ENCODE data around the gene WDR35.

Gene WDR35

DNA sequence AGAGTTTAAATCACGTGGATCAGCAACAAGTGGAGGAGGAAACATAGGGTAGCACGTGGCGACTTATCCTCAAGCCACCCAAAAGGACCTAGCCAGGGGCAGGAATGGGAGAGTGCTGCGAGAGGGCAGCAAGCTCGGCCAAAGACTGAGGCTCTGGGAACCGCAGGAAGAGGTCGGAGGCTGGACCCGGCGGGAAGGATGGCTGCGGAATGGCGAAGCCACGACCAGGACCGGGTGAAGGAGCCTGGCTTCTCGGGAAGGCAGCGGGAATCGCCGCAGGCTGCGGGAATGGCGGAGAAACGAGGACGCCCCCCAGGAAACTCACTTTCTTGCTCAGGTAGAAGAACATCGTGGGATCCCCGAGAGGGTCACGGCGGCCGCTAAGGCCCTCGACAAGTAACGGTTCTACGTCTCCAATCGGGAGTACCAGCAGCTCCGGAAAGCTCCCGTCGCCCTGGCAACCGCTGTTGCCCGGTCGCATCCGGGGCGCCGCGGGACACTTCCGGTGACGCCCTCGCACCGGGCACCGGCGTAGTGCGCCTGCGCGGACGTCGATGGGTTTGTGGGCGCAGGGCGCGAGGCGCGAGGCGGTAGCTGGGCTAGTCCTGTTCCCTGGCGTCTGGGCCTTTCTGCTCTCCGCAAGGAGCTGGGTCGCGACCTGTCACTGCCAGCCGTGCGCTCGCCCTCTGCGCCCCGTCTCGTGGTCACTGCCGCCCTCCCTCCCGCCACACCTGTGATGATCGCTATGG is at the start of gene WDR35:
WDR35 (minus strand) TSS at position 439 of the 749 bp plus-strand sequence; CDS start at position 349, 90 bp downstream.
- DNase-seq (ENCODE audit: low spot score): peak; percentile 86

DNA sequence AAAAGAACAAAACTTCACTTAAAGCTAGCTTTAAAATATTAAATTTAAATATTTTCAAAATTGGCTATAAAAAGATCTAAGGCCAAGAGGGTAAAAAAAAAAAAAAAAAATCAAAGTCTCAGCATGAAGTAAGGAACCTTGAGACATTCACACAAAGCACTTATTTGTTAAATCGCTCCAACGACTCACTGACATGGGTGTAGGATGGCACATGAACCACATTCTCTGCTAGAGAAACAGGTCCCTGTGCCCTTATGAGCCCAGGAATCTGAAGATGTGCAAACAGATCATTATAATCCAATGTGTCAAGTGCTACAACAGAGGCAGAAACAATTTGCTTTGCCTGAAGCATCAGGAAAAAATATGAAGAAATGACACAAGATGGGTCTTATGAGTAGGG is 47.8 kb upstream of the WDR35 start:
- DNase-seq (ENCODE audit: low spot score): no peak

DNA sequence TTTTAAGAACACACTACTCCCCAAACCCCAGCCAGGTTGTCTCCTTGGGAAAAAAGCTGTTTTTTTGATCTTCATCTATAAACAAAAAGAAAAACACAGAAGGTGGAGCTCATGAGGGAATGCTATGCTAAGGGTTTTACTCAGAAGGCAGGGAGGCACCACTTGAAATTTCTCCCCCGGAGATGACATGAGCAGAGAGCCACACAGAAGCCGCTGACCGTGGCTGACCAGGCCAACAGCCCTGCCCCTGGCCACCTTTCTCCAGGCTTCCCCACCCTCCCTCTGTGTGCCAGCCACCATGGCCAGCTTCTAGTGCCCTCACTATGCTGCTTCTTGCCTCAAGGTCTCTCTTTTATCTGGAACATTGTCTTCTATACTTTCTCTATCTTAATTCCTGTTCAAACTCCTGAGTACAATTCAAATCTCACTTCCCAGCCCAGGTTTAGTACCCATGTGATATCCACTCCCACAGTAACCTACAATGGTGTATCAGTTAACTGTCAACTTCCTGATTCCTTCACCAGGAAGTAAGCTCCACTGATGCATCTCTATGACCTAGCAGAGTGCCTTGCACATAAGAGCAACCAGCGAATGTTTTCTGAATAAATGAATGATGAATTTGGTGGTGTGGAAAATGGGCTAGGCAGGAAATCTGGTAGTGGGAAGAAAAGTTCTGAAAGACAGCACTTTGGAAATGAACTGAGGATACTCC is 46.2 kb upstream of the WDR35 start:
- DNase-seq (ENCODE audit: low spot score): no peak

DNA sequence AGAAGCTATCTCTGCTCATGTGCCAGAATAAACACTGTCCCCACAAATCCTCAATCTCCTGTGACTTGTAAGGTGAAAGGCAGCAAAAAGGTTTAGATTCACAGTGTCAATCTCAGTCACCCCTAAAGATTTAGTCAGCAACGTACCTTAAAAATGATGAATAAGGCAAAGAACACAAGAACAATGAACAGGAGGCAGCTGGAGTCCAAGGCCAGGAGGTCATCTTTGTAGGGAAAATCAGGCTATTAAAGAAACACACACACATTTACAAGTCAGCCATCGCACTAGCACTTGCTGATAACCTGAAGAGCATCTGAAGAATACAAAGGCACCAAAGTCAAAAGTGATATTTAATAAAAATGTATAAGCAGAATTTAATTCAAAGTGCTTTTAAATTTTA is 44.9 kb upstream of the WDR35 start:
- DNase-seq (ENCODE audit: low spot score): no peak

DNA sequence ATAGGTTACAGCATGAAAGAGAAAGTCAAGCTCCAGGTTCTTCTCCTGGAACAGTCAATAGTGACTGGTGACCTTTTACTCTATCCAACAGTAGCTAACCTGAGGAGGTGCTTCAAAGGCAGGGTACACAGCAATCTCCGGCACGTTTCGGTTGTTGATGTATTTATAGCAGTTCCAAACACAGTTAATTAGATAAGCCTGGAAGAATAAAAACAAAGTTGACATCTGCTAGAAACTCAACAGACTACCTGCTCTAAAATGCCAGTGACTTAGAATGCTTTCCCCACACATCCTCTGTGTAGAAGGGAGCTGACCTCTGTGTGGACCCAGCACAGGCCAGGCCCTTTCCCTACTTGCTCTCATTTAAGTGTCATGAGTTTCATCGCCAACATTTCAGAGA is 44.3 kb upstream of the WDR35 start:
- no peak for DNase-seq (ENCODE audit: low spot score)

DNA sequence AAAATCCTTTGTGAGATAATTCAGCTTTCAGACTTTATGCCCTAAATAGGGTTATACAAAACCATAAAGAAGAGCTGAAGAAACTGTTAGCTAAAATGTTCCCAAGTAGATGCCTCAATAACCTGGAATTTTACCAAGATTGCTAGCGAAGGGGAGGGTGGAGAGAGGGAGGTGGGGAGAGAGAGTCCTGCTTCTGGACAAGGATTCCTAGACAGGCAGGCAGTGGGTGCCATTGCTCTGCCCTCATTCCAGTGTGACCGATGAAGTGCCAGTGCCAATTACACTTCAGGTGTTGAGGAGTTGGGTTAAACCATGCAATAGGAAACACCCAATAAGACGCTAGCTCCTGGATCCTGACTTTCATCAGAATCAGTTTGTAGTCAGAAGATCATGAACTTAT is 43.4 kb upstream of the WDR35 start:
- no peak for DNase-seq (ENCODE audit: low spot score)

DNA sequence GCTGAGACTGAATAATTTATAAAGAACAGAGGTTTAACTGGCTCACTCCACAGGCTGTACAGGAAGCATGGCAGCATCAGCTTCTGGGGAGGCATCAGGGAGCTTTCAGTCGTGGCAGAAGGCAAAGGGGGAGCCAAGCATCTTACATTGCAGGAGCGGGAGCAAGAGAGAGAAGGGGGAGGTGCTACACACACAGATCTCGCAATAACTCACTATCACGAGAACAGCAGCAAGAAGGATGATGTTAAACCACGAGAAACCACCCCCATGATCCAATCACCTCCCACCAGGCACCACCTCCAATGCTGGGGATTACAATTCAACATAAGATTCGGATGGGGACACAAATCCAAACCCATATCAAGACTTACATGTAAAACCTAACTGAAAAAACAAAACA is 40.3 kb upstream of the WDR35 start:
- DNase-seq (ENCODE audit: low spot score): no peak

DNA sequence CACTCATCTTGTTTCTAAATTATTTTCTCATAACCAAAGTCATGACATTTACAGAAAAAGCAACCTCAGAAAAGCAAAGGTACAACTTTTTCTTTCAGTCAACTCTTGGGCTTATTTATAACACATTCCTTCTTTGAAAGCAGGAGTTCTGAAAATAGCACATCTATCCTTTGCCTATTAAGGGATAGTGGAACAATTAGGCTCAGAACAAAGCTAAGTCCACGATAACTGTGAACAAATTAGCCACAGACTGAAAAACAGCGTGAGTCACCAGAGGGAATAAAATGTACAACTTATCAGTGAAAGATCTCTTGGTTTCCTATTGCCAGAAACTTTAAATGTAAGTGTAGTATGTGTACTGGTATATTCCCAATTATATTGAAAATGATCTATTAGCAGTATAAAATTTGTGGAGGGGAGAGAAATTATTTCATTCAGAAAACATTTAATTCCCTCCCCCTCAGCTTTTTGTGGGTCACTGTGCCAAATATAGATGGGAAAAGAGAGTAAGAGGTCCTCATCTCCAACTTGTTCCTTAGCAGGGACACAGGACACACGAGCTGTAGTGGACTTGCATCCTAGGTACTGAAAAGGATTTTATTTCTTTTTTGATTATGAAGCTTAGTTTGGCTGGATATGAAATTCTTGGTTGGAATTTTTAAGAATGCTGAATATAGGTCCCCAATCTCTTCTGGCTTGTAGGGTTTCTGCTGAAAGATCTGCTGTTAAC is 38.0 kb upstream of the WDR35 start:
- DNase-seq (ENCODE audit: low spot score): no peak

DNA sequence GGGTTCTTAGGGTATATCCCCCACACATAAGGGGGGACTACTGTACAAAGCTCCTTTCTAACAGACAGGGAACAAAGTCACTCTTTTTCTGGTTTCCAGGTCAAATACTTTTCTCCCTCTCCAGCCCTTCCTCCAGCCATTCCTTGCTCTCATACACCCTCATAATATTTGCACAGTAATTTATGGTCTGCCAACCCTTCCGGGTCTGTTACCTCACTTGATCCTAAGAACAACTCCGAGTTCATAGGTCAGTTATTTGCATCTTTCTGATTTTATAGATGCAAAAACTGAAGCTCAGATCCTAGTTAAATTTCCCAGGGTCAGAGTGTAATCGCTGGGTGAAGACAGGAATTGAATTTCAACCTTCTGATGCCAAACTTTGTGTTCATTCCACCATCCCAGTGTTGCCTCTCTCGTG is 37.4 kb upstream of the WDR35 start:
- DNase-seq (ENCODE audit: low spot score): no peak

DNA sequence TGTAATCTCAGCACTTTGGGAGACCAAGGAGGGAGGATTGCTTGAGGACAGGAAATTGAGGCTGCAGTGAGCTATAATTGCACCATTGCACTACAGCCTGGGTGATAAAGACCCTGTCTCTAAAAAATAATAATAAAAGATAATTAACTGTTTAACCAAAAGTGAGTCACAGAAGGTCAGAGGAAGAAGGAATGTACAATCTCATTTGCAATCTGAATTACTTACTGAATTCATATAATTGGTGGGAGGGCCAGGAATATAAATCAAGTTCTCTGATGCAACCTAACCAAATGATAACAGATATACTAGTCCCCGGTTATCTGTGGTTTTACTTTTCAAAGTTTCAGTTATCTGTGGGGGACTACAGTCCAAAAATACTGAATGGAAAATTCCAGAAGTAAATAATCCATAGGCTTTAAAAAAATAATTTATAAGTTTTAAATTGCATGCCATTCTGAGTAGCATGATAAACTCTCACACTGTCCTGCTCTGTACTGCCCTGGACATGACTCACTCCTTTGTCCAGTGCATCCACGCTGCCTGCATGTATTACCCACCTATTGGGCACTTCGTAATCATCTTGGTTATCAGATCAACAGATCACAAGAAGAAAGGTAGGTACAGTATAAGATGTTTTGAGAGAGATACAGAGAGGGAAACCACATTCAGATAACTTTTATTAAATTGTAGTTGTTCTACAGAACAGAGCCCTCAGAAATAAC is 35.3 kb upstream of the WDR35 start:
- no peak for DNase-seq (ENCODE audit: low spot score)

DNA sequence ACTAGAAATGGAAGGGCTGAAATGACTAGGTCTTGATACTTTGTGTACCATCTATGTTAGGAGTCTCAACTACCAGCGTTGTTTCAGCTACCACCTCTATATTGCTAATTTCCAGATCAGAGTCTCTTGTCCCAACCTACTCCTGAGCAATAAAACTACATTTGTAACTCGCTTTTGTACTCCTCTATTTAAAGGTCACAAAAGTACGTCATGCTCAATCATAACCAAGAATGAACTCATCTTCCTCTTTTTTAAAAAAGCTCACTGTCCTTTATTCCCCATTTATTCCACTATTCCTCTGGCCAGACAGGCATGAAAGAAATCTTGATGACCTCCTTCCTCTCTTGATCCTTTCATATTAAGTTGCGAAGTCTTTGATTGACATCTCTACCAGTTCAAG is 33.8 kb upstream of the WDR35 start:
- no peak for DNase-seq (ENCODE audit: low spot score)

DNA sequence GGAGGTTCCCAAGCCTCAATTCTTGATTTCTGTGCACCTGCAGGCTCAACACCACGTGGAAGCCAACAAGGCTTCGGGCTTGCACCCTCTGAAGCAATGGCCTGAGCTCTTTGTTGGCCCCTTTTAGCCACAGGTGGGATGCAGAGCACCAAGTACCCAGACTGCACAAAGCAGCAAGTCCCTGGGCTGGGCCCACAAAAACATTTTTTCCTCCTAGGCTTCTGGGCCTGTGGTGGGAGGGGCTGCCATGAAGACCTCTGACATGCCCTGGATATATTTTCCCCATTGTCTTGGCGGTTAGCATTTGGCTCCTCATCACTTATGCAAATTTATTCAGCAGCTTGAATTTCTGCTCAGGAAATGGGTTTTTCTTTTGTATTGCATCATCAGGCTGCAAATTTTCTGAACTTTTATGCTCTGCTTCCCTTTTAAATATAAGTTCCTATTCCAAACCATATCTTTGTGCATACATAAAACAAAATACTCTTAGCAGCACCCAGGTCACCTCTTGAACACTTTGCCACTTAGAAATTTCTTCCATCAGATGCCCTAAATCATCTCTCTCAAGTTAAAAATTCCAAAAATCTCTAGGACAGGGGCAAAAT is 31.6 kb upstream of the WDR35 start:
- DNase-seq (ENCODE audit: low spot score): no peak

DNA sequence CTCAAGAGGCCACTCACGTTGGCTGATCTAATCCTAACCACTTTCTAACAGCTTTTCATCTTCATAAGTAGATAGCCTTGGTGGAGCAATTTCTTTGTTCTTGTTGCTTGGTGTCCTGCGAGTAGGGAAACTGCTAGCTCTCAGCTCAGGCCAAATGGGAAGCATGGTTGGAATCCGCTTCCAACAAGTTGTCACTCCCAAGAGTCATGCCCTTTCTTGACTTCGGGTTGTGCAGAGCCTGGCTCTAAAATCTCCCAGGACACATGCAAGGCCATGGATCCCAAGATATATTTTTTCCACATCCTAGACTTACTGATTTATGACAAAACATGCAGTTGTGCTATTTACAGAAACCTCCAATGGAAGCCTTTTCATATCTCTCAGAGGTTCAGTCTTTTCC is 29.8 kb upstream of the WDR35 start:
- DNase-seq (ENCODE audit: low spot score): no peak

DNA sequence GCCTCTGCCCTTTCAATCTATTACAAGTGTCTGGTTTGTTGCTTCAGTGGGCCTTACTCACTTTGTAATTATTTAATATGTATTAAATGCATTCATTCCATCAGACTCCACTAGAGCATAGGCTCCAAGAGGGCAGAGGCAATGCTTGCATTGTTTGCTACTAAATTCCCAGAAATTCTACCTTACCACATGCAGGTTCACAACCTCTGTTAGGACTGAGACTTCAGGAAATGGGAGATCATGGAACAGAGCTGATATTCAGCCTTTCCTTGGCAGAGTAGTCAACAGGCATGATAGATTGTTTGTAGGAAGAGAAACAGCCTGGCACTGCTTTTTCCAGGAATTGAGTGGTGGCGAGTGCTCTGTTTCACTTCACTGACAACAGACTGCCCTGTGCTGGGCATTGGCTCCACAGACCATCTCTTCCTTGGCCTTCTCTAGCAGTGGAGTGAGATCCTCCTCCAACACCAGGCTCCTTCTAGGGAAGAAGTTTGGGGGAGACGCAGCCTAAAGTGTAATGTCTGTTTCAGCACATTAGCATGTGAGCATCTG is 28.8 kb upstream of the WDR35 start:
- no peak for DNase-seq (ENCODE audit: low spot score)

DNA sequence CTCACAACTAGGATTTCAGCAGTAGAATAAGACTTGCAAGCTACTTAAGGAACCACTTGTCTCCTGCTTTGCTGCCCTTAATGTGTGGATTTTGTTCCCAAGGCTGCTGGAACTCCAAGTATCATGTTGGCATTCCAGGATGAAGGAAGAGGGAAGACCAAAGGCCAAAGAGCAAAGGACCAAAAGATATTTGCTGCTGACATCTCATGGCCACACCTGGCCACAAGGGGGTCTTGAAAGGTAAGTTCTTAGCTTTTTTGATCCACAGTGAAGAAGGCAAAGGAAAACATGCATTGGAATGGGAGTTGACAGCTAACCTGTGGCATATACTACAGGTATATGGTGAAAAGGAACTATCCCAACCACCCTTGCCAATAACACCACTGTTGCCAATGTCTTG is 26.4 kb upstream of the WDR35 start:
- no peak for DNase-seq (ENCODE audit: low spot score)

DNA sequence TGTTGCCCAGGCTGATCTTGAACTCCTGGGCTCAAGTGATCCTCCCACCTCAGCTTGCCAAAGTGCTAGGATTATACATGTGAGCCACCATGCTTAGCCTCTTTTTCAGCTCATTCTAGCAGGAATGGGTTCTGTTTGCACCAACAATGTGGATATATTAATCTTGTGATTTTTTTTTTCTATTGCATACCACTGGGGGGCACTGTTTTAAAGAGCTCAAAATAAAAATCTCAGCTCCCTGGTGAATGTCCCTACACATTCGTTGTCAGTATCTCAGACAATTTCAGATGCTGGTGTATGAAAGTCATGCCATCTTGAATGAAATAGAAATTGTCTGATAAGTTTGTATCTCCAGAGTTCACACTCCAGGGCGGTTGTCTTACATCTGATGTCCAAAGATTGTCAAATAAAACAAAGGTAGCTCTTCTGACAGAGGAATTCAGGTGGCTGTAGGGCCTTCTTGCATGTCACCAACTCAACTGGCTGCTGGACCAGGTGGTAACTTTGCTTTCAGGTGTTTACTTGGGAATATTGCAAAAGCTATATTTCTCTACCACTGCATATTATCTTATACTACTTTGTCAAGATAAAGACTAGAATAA is 25.7 kb upstream of the WDR35 start:
- peak; percentile 65 for DNase-seq (ENCODE audit: low spot score)

DNA sequence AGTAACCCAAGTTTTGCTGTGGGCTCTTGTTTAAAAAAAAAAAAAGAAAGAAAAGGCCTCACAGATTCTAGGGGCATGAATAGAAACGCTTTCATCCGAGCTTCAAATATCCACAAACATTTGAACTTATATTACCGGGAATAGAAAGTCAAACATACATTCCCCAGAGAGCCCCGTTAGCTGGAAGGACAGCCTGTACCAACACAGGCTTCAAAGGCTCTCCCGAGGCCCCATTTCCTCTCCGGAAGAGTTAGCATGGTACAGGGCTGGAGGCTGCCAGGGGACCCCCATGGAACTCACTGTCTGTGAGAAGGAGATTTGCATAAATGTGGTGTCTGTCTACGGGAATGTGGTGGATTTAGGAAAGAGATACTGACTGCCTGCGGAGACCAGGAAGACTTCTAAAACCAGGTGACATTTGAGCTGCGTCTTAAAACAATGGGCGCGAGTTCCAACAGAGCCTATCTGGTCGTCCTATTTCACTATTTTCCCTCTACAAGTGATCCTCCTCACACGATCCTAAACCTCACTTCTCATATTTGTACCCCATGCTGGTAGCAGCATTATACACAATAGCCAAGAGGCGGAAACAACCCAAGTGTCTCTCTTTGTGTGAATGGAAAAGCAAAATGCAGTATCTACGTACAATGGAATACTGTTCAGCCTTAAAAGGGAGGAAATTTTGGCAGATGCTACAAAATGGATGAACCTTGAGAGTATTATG is 23.4 kb upstream of the WDR35 start:
- DNase-seq (ENCODE audit: low spot score): no peak

DNA sequence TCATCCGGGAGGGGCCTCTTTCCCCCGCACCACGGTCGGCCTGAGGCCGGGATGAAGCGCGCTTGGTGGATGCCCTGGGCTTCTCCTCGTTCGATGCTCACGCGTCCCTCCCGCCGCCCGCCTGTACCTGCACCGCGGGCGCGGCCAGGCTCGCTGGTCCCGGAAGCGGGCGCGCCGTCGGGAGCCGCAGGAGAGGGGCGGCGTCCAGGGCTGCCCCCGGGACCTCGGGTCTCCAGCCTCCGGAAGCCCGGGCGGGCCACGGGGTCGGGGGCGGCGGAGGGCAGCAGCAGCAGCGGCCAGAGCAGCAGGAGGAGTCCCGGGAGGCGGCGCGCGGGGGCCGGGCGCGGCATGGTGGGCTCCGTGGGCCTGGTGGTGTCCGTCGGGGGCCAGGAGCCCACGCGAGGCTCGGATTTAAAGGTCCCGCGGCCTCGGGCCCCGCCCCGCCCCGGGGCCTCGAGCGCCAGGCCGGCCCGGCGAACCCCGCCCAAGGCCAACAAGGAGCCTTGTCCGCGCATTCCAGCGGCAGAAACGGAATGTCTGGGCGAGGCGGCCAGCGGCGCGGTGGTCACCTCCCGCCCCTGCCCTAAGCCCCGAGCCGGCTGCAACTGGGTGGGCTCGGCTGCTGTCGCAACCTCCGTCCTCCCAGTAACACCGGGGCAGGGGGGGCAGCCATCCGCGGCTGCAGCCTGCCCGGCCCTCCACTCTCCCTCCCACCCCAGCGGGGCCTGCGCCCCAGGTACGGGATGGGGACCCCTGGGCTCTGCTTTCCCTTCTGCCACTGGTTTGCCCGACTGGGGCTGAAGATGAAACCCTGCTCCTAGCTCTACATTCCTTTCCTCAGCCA is 22.6 kb upstream of the WDR35 start, which contains the start of gene MATN3:
MATN3 (minus strand) TSS at position 387 of the 844 bp plus-strand sequence; CDS start at position 350, 37 bp downstream.
- DNase-seq (ENCODE audit: low spot score): no peak

DNA sequence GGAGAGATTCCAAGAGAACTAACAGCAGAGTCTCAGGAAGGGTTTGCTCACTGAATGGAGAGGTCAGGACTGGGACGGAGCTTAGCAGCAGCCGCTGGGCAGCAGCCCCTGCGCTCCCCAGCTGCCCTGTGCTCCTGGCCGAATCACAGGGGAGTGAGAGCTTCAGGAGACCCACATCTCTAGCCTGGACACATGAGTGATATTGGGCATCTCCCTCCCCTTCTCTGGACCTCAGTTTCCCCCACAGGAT is 22.1 kb upstream of the WDR35 start:
- no peak for DNase-seq (ENCODE audit: low spot score)
